Breast epithelium (tissue), 4 donors: ENCODE measurements around the gene CALML3. TPM values are rescaled to one million over a fixed set of nuclear protein-coding genes. Genes with fewer than 3 reads are reported as not detected.

Experiments used
- DNase-seq, 2 donors: peaks; one replicate each; pipeline ENCODE4 v3.0.0-alpha.2; 2019; ENCODE audit warnings: low spot score in 2 of 2
- H3K27ac ChIP-seq, 2 donors: fragments of 200-600 bp; sonication (generic) in 1 of 2; one replicate each; pipeline ENCODE4 v1.5.1; 2016 to 2019; ENCODE audit warnings: mild to moderate bottlenecking in 1 of 2
- H3K27me3 ChIP-seq, 2 donors: fragments of 200-600 bp; sonication (generic) in 1 of 2; one replicate each; pipeline versions ENCODE4 v1.5.1 to v1.6.0; 2017 to 2019; ENCODE audit warnings: control low read depth in 1 of 2, mild to moderate bottlenecking in 1 of 2
- H3K36me3 ChIP-seq: fragments of 200-600 bp; one replicate; pipeline ENCODE4 v1.5.1; 2019
- H3K4me1 ChIP-seq, 2 donors: fragments of 200-600 bp; sonication (generic); one replicate each; pipeline ENCODE4 v1.5.1; 2016 to 2019; ENCODE audit warnings: control low read depth in 1 of 2
- H3K4me3 ChIP-seq, 3 donors: fragments of 200-600 bp; sonication (generic); 1 replicate in 2 of 3; 2 replicates in 1 of 3; pipeline ENCODE4 v1.5.1; 2016 to 2019; ENCODE audit warnings: mild to moderate bottlenecking in 3 of 3, moderate library complexity in 2 of 3
- H3K9me3 ChIP-seq, 2 donors: fragments of 200-600 bp; sonication (generic) in 1 of 2; one replicate each; pipeline ENCODE4 v1.5.1; 2016 to 2019; ENCODE audit warnings: control low read depth in 1 of 2
- CTCF ChIP-seq, 3 donors: fragments of 450-650 bp; IDR thresholded peaks; one replicate each; pipeline ENCODE4 v1.5.1; 2016 to 2017; ENCODE audit warnings: antibody characterized with exemption in 3 of 3, mild to moderate bottlenecking in 3 of 3, moderate library complexity in 3 of 3
- POLR2A ChIP-seq: fragments of 450-650 bp; IDR thresholded peaks from one replicate; pipeline ENCODE4 v1.6.1; 2016; ENCODE audit warnings: antibody characterized with exemption, mild to moderate bottlenecking, moderate library complexity
- POLR2AphosphoS5 ChIP-seq, 3 donors: sonication (generic); formaldehyde crosslinking; IDR thresholded peaks; one replicate each; pipeline ENCODE4 v1.6.1; 2017; ENCODE audit warnings: antibody characterized with exemption in 3 of 3
- intact Hi-C: fragments of 100-400 bp; cut with DNase I; formaldehyde crosslinking; loops from one replicate; pipeline ENCODE4 v1.15.1; 2023; ENCODE audit warnings: low total_unique reads
- total RNA-seq, 3 donors: library from RNA; depleted of rRNA; stranded (reverse); fragments of >200 nt; gene quantifications; one replicate each; pipeline ENCODE4 v1.1.0, GENCODE V29; 2016

The CALML3 gene
- total RNA-seq, 3 donors from 2014 or later, result 3.6 to 13.5 TPM; not detected in 1

GRCh38 chr10:5529702-5530411 is 5.1 kb downstream of the CALML3 start:
- TF ChIP-seq POLR2AphosphoS5 (IDR thresholded peaks at IDR 0.05) (no peak), POLR2A (no peak), CTCF (IDR thresholded peaks at IDR 0.05) (no peak)
- intact Hi-C loops, result no loop called here
- no peaks in the 10 kb centered on the region for H3K27me3 ChIP-seq
- peak in 1 of 2 donors; percentile 31 for DNase-seq
- peaks cover 0 to 1% of the 10 kb centered on the region in 2 donors for H3K4me1 ChIP-seq
- no peaks in the 10 kb centered on the region for H3K9me3 ChIP-seq
- H3K27ac ChIP-seq, result no peak overlapping the region
- no peak overlapping the region for H3K4me3 ChIP-seq
- H3K36me3 ChIP-seq, result no peaks in the 10 kb centered on the region

GRCh38 chr10:5530412-5530806 is 5.6 kb downstream of the CALML3 start:
- no peak overlapping the region for H3K27ac ChIP-seq
- DNase-seq, result peak in 1 of 2 donors; percentile 22
- intact Hi-C loops, result no loop called here

GRCh38 chr10:5530846-5531557 is 6.2 kb downstream of the CALML3 start:
- Histone ChIP-seq H3K4me3 (no peak overlapping the region), H3K36me3 (no peaks in the 10 kb centered on the region), H3K27me3 (no peaks in the 10 kb centered on the region), H3K9me3 (no peaks in the 10 kb centered on the region), H3K4me1 (peaks cover 0 to 4% of the 10 kb centered on the region in 2 donors), H3K27ac (peak overlapping the region in 1 of 2 donors; percentile 38)
- intact Hi-C loops, result no loop called here
- peak in 1 of 2 donors; percentile 3 for DNase-seq
- TF ChIP-seq CTCF (IDR thresholded peaks at IDR 0.05) (no peak), POLR2A (no peak), POLR2AphosphoS5 (IDR thresholded peaks at IDR 0.05) (no peak)

More at GRCh38 chr10:5530412-5530806, 5.6 kb downstream of the CALML3 start:
- H3K4me1 ChIP-seq, result peaks cover 0 to 4% of the 10 kb centered on the region in 2 donors
- no peaks in the 10 kb centered on the region for H3K36me3 ChIP-seq
- no peak overlapping the region for H3K4me3 ChIP-seq
- no peaks in the 10 kb centered on the region for H3K27me3 ChIP-seq
- TF ChIP-seq POLR2AphosphoS5 (IDR thresholded peaks at IDR 0.05) (no peak), CTCF (IDR thresholded peaks at IDR 0.05) (no peak), POLR2A (no peak)
- H3K9me3 ChIP-seq, result no peaks in the 10 kb centered on the region

GRCh38 chr10:5531558-5532306 is 7.0 kb downstream of the CALML3 start:
- peak overlapping the region in 1 of 2 donors; percentile 38 for H3K27ac ChIP-seq
- no peak overlapping the region for H3K4me3 ChIP-seq
- H3K4me1 ChIP-seq, result peaks cover 0 to 4% of the 10 kb centered on the region in 2 donors
- TF ChIP-seq POLR2AphosphoS5 (IDR thresholded peaks at IDR 0.05) (no peak), CTCF (IDR thresholded peaks at IDR 0.05) (no peak), POLR2A (no peak)
- H3K9me3 ChIP-seq, result no peaks in the 10 kb centered on the region
- no peaks in the 10 kb centered on the region for H3K36me3 ChIP-seq
- peak in 1 of 2 donors; percentile 15 for DNase-seq
- intact Hi-C loops, result no loop called here
- H3K27me3 ChIP-seq, result no peaks in the 10 kb centered on the region
